Suppressor macrophage treated with lipopolysaccharide for 4 hours (primary cell): Measurements from ENCODE around the gene PTAFR.
"Not testable (repeated sequence)": the region's sequence is repeated elsewhere in the genome, so short reads cannot be mapped to it uniquely, and the experiment has no call there.

ENCODE experiments used
- DNase-seq: peaks from one replicate; pipeline ENCODE4 v3.0.0-alpha.2; 2020

PTAFR gene

GRCh38 chr1:28143496-28144202 is 32.8 kb downstream of the PTAFR start:
- no peak for DNase-seq

GRCh38 chr1:28141685-28142084 is 34.8 kb downstream of the PTAFR start:
- no peak for DNase-seq

- not testable (repeated sequence) for DNase-seq
Observed at GRCh38 chr1:28139866-28140265, 36.6 kb downstream of the PTAFR start.

- DNase-seq = peak; percentile 98
Observed at GRCh38 chr1:28139025-28139712, 37.3 kb downstream of the PTAFR start.

- DNase-seq = no peak
Observed at GRCh38 chr1:28136922-28137613, 39.4 kb downstream of the PTAFR start.

- DNase-seq = no peak
Observed at GRCh38 chr1:28136169-28136921, 40.1 kb downstream of the PTAFR start.

- peak; percentile 68 for DNase-seq
Observed at GRCh38 chr1:28135371-28136168, 40.9 kb downstream of the PTAFR start.

GRCh38 chr1:28134651-28135207 is 41.8 kb downstream of the PTAFR start:
- no peak for DNase-seq

- peak; percentile 61 for DNase-seq
Observed at GRCh38 chr1:28132171-28133167, 44.0 kb downstream of the PTAFR start.

GRCh38 chr1:28130901-28131300 is 45.6 kb downstream of the PTAFR start:
- no peak for DNase-seq

- DNase-seq = peak; percentile 31
Observed at GRCh38 chr1:28129150-28129549, 47.3 kb downstream of the PTAFR start.

- DNase-seq = peak; percentile 77
Observed at GRCh38 chr1:28127617-28128257, 48.8 kb downstream of the PTAFR start.

GRCh38 chr1:28126783-28127490 is 49.6 kb downstream of the PTAFR start:
- DNase-seq = peak; percentile 65

GRCh38 chr1:28126212-28126611 is 50.3 kb downstream of the PTAFR start:
- no peak for DNase-seq

- DNase-seq = peak; percentile 86
Observed at GRCh38 chr1:28123461-28123961, 53.0 kb downstream of the PTAFR start.

- peak; percentile 48 for DNase-seq
Observed at GRCh38 chr1:28122183-28122582, 54.3 kb downstream of the PTAFR start.

GRCh38 chr1:28119556-28119955 is 56.9 kb downstream of the PTAFR start:
- DNase-seq = peak; percentile 45

GRCh38 chr1:28118640-28119307 is 57.7 kb downstream of the PTAFR start:
- no peak for DNase-seq

- peak; percentile 95 for DNase-seq
Observed at GRCh38 chr1:28115267-28115666, 61.2 kb downstream of the PTAFR start.
